Mucosa of descending colon (tissue), 3 donors: ENCODE results near the gene MLLT10. TPM values are rescaled to one million over a fixed set of nuclear protein-coding genes. Genes with fewer than 3 reads are reported as not detected.

ENCODE experiments used
- ATAC-seq: fragments of 200-7000 bp; cut with Tn5 transposase; one replicate; pipeline ENCODE4 v1.9.1; 2020; ENCODE audit warnings: mild to moderate bottlenecking, moderate library complexity
- DNase-seq, 3 donors: peaks; one replicate each; pipeline ENCODE4 v3.0.0-alpha.2; 2020
- H3K36me3 ChIP-seq: fragments of 200-600 bp; one replicate; pipeline ENCODE4 v1.8.0; 2021; ENCODE audit warnings: low read depth, mild to moderate bottlenecking
- H3K4me1 ChIP-seq: fragments of 200-600 bp; one replicate; pipeline ENCODE4 v1.8.0; 2021; ENCODE audit warnings: low read depth, mild to moderate bottlenecking
- H3K4me3 ChIP-seq: fragments of 200-600 bp; one replicate; pipeline ENCODE4 v1.8.0; 2021; ENCODE audit warnings: mild to moderate bottlenecking
- H3K9me3 ChIP-seq: fragments of 200-600 bp; one replicate; pipeline ENCODE4 v1.8.0; 2021; ENCODE audit warnings: mild to moderate bottlenecking
- CTCF ChIP-seq: fragments of 200-600 bp; IDR thresholded peaks from one replicate; pipeline ENCODE4 v1.8.0; 2022; ENCODE audit warnings: antibody characterized with exemption, mild to moderate bottlenecking
- intact Hi-C, 2 donors: fragments of 100-400 bp; cut with DNase I in 1 of 2; cut with micrococcal nuclease in 1 of 2; formaldehyde crosslinking; loops; one replicate each; pipeline versions ENCODE4 v1.11.0 to v1.11.1; 2022; cut with DNase I, micrococcal nuclease
- total RNA-seq, 3 donors: library from RNA; stranded (reverse); fragmentation: NEBNext Ultra II Directional in 2 of 3; extraction: Animal tissue kit (Norgen Biotek cat#: 25700) in 2 of 3; gene quantifications; one replicate each; pipeline versions ENCODE4 v1.2.1 to v1.2.4, GENCODE V29; 2021 to 2023
- donor health status: DM: no; HTN: no; CAD: no; lungs with moderate emphysema.
- donor health status: DM: no; HTN: no; CAD: no.
- donor health status: DM: no; HTN: yes; CAD: no.

The MLLT10 gene
- total RNA-seq, 3 donors from 2014 or later = 29.6 to 43.1 (median 35.8) TPM

GRCh38 chr10:21498986-21499385 is 35.0 kb upstream of the MLLT10 start:
- DNase-seq (no peak), ATAC-seq (no peak)
- Histone ChIP-seq H3K4me1 (peaks cover 20% of the 10 kb centered on the region), H3K36me3 (no peaks in the 10 kb centered on the region), H3K4me3 (no peak overlapping the region), H3K9me3 (no peaks in the 10 kb centered on the region)
- TF ChIP-seq CTCF = no peak
- intact Hi-C loops = loop anchor here in 1 of 2 donors (10.0 kb wide), 1 partner anchor 226 kb away; no protein-coding TSS in a partner anchor

GRCh38 chr10:21499701-21500577 is 34.1 kb upstream of the MLLT10 start:
- Histone ChIP-seq H3K36me3 (no peaks in the 10 kb centered on the region), H3K9me3 (no peaks in the 10 kb centered on the region), H3K4me3 (no peak overlapping the region), H3K4me1 (peaks cover 17% of the 10 kb centered on the region)
- DNase-seq (no peak), ATAC-seq (no peak)
- intact Hi-C loops = loop anchor here in 1 of 2 donors (10.0 kb wide), 1 partner anchor 225 kb away; no protein-coding TSS in a partner anchor
- TF ChIP-seq CTCF = no peak

- intact Hi-C loops = no loop called here
- no peak for DNase-seq
- no peaks in the 10 kb centered on the region for H3K36me3 ChIP-seq
- TF ChIP-seq CTCF = no peak
- H3K9me3 ChIP-seq = no peaks in the 10 kb centered on the region
- ATAC-seq = no peak
- H3K4me3 ChIP-seq = no peak overlapping the region
- peaks cover 11% of the 10 kb centered on the region for H3K4me1 ChIP-seq
Measured at GRCh38 chr10:21500578-21500910, 33.5 kb upstream of the MLLT10 start.

- Histone ChIP-seq H3K36me3 (no peaks in the 10 kb centered on the region), H3K9me3 (no peaks in the 10 kb centered on the region), H3K4me3 (no peak overlapping the region), H3K4me1 (peaks cover 7% of the 10 kb centered on the region)
- intact Hi-C loops = no loop called here
- no peak for DNase-seq
- TF ChIP-seq CTCF = no peak
- no peak for ATAC-seq
Measured at GRCh38 chr10:21501091-21501490, 32.9 kb upstream of the MLLT10 start.

GRCh38 chr10:21501731-21502347 is 32.2 kb upstream of the MLLT10 start:
- H3K4me3 ChIP-seq = no peak overlapping the region
- TF ChIP-seq CTCF = no peak
- DNase-seq (no peak), ATAC-seq (no peak)
- intact Hi-C loops = no loop called here
- no peaks in the 10 kb centered on the region for H3K36me3 ChIP-seq
- no peaks in the 10 kb centered on the region for H3K9me3 ChIP-seq
- peaks cover under 1% of the 10 kb centered on the region for H3K4me1 ChIP-seq
